Liver (tissue), 9 donors: ENCODE data around the gene ZSCAN22. TPM values are rescaled to one million over a fixed set of nuclear protein-coding genes. Genes with fewer than 3 reads are reported as not detected.

Source experiments
- DNase-seq: peaks from one replicate; pipeline ENCODE4 v3.0.0-alpha.2; 2017; ENCODE audit warnings: low spot score
- H3K27ac ChIP-seq, 2 donors: one replicate each; pipeline ENCODE4 v1.7.0; 2013; ENCODE audit warnings: inconsistent platforms in 2 of 2, low read length in 2 of 2, control low read depth in 1 of 2, low read depth in 1 of 2, mild to moderate bottlenecking in 1 of 2
- H3K27me3 ChIP-seq, 4 donors: one replicate each; pipeline versions ENCODE4 v1.6.1 to v1.7.0; 2013; ENCODE audit warnings: low read length in 3 of 4, inconsistent platforms in 1 of 4, mild to moderate bottlenecking in 1 of 4, moderate library complexity in 1 of 4; ENCODE audit not compliant: control insufficient read depth in 4 of 4, insufficient read depth in 4 of 4
- H3K36me3 ChIP-seq, 4 donors: one replicate each; pipeline versions ENCODE4 v1.6.1 to v1.7.0; 2013; ENCODE audit warnings: low read length in 3 of 4, mild to moderate bottlenecking in 3 of 4, low read depth in 1 of 4, moderate library complexity in 1 of 4; ENCODE audit not compliant: control insufficient read depth in 4 of 4, insufficient read depth in 3 of 4
- H3K4me1 ChIP-seq, 4 donors: one replicate each; pipeline versions ENCODE4 v1.6.1 to v1.7.0; 2013; ENCODE audit warnings: low read length in 3 of 4, mild to moderate bottlenecking in 3 of 4, moderate library complexity in 1 of 4; ENCODE audit not compliant: control insufficient read depth in 4 of 4, insufficient read depth in 4 of 4
- H3K4me3 ChIP-seq, 3 donors: one replicate each; pipeline versions ENCODE4 v1.6.1 to v1.7.0; 2013; ENCODE audit warnings: low read length in 3 of 3, control low read depth in 1 of 3, low read depth in 1 of 3, mild to moderate bottlenecking in 1 of 3
- H3K9ac ChIP-seq, 2 donors: one replicate each; pipeline ENCODE4 v1.7.0; 2013; ENCODE audit warnings: low read length in 2 of 2, mild to moderate bottlenecking in 2 of 2, moderate library complexity in 2 of 2, control low read depth in 1 of 2, low read depth in 1 of 2
- H3K9me3 ChIP-seq, 4 donors: one replicate each; pipeline versions ENCODE4 v1.6.1 to v1.7.0; 2013; ENCODE audit warnings: low read length in 3 of 4; ENCODE audit not compliant: control insufficient read depth in 4 of 4
- EGR1 ChIP-seq, 2 donors: IDR thresholded peaks; 2 replicates each; pipeline ENCODE4 v1.6.1; 2016 to 2018; ENCODE audit warnings: antibody characterized with exemption in 2 of 2, low read depth in 2 of 2
- FOXA2 ChIP-seq: IDR thresholded peaks from 2 replicates; pipeline ENCODE4 v1.6.1; 2016; ENCODE audit warnings: antibody characterized with exemption
- GABPA ChIP-seq, 2 donors: IDR thresholded peaks in 1 of 2; conservative IDR thresholded peaks in 1 of 2; 2 replicates each; pipeline ENCODE4 v1.6.1; 2016; ENCODE audit warnings: antibody characterized with exemption in 2 of 2, mild to moderate bottlenecking in 1 of 2, moderate library complexity in 1 of 2
- HNF4A ChIP-seq, 2 donors: conservative IDR thresholded peaks; 2 replicates each; pipeline ENCODE4 v1.6.1; 2016; ENCODE audit warnings: antibody characterized with exemption in 2 of 2, mild to moderate bottlenecking in 2 of 2
- HNF4G ChIP-seq: IDR thresholded peaks from 2 replicates; pipeline ENCODE4 v1.6.1; 2016; ENCODE audit warnings: antibody characterized with exemption
- RAD21 ChIP-seq, 2 donors: IDR thresholded peaks; 2 replicates each; pipeline ENCODE4 v1.6.1; 2016; ENCODE audit warnings: antibody characterized with exemption in 2 of 2, mild to moderate bottlenecking in 2 of 2
- SP1 ChIP-seq: IDR thresholded peaks from 2 replicates; pipeline ENCODE4 v1.6.1; 2018; ENCODE audit warnings: antibody characterized with exemption, mild to moderate bottlenecking
- TAF1 ChIP-seq: conservative IDR thresholded peaks from 2 replicates; pipeline ENCODE4 v1.6.1; 2016; ENCODE audit warnings: antibody characterized with exemption, mild to moderate bottlenecking
- YY1 ChIP-seq: IDR thresholded peaks from 2 replicates; pipeline ENCODE4 v1.6.1; 2016; ENCODE audit warnings: antibody characterized with exemption, mild to moderate bottlenecking
- WGBS: extraction: QIAGEN DNeasy Blood & Tissue Kit; methylation state at CpG from one replicate; pipeline ENCODE4 v1.1.7; 2013; 5-methylcytosine and 5-hydroxymethylcytosine counted together
- polyA plus RNA-seq, 2 donors: library from polyadenylated mRNA; stranded (reverse) in 1 of 2; unstranded in 1 of 2; fragments of 200-250 nt in 1 of 2; fragments of >200 nt in 1 of 2; fragmentation: Nextera tagmentation in 1 of 2; extraction: Ambion mirVana in 1 of 2; gene quantifications; one replicate each; pipeline versions ENCODE4 v1.2.1 to v1.2.3, GENCODE V29; 2013 to 2015
- total RNA-seq, 2 donors: library from RNA; depleted of rRNA; stranded (reverse); fragments of >200 nt; gene quantifications; one replicate each; pipeline ENCODE4 v1.2.3, GENCODE V29; 2014
- TF ChIP-seq, protein P1 (sequence below): IDR thresholded peaks from 2 replicates; pipeline ENCODE4 v1.6.1; 2016; ENCODE audit warnings: antibody characterized with exemption
- TF ChIP-seq, protein P2 (sequence below): IDR thresholded peaks from 2 replicates; pipeline ENCODE4 v1.6.1; 2016; ENCODE audit warnings: antibody characterized with exemption, mild to moderate bottlenecking
- TF ChIP-seq, protein P3 (sequence below): fragments of 150-350 bp; IDR thresholded peaks from 2 replicates; pipeline ENCODE4 v1.5.1; 2017; ENCODE audit warnings: improper control_type of control experiment, low read depth, low read length; ENCODE audit not compliant: missing input control
- TF ChIP-seq, protein P4 (sequence below): IDR thresholded peaks from 2 replicates; pipeline ENCODE4 v1.6.1; 2016; ENCODE audit warnings: antibody characterized with exemption
- donor health status: healthy.
- donor health status: healthy.
- donor health status: healthy.
- donor health status: healthy.
- donor health status: healthy.

Gene ZSCAN22
- total and polyA plus RNA-seq, 4 donors: 0.88 to 3.5 (median 2.0) TPM

DNA sequence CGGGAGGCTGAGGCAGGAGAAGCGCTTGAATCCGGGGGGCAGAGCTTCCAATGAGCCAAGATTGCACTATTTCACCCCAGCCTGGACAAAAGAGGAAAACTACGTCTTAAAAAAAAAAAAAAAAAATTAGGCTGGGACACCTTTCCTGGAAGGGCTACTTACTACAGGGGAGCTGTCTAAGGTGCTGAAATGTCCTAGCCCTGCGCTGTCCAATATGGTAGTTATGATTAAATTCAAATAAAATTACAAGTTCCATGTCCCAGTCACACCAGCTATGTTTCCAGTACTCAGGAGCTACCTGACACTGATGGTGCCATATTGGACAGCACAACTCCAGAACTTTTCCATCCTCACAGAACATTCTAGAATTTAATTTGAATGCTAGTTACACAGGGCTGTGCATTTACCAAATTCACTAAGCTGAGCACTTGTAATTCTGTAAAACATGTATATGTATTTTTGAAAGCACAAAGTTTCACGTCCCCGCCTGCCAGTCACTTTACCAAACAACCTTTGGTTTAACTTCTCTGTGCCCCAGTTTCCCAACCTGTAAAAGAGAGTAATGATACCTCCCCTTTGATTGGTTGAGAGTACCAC lies 9.2 kb upstream of the ZSCAN22 start:
- 70% methylated on average over 7 of the region's 7 CpGs for WGBS
- DNase-seq: no peak
- TF ChIP-seq, protein P1, sequence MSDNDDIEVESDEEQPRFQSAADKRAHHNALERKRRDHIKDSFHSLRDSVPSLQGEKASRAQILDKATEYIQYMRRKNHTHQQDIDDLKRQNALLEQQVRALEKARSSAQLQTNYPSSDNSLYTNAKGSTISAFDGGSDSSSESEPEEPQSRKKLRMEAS: no peak
- no peak for TF ChIP-seq YY1
- TF ChIP-seq, protein P2, sequence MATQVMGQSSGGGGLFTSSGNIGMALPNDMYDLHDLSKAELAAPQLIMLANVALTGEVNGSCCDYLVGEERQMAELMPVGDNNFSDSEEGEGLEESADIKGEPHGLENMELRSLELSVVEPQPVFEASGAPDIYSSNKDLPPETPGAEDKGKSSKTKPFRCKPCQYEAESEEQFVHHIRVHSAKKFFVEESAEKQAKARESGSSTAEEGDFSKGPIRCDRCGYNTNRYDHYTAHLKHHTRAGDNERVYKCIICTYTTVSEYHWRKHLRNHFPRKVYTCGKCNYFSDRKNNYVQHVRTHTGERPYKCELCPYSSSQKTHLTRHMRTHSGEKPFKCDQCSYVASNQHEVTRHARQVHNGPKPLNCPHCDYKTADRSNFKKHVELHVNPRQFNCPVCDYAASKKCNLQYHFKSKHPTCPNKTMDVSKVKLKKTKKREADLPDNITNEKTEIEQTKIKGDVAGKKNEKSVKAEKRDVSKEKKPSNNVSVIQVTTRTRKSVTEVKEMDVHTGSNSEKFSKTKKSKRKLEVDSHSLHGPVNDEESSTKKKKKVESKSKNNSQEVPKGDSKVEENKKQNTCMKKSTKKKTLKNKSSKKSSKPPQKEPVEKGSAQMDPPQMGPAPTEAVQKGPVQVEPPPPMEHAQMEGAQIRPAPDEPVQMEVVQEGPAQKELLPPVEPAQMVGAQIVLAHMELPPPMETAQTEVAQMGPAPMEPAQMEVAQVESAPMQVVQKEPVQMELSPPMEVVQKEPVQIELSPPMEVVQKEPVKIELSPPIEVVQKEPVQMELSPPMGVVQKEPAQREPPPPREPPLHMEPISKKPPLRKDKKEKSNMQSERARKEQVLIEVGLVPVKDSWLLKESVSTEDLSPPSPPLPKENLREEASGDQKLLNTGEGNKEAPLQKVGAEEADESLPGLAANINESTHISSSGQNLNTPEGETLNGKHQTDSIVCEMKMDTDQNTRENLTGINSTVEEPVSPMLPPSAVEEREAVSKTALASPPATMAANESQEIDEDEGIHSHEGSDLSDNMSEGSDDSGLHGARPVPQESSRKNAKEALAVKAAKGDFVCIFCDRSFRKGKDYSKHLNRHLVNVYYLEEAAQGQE: peak; percentile 99
- TF ChIP-seq SP1: no peak
- TF ChIP-seq GABPA (IDR thresholded peaks at IDR 0.05 in 1 of 2, conservative IDR thresholded peaks at IDR 0.05 in 1 of 2): no peak
- TF ChIP-seq, protein P3, sequence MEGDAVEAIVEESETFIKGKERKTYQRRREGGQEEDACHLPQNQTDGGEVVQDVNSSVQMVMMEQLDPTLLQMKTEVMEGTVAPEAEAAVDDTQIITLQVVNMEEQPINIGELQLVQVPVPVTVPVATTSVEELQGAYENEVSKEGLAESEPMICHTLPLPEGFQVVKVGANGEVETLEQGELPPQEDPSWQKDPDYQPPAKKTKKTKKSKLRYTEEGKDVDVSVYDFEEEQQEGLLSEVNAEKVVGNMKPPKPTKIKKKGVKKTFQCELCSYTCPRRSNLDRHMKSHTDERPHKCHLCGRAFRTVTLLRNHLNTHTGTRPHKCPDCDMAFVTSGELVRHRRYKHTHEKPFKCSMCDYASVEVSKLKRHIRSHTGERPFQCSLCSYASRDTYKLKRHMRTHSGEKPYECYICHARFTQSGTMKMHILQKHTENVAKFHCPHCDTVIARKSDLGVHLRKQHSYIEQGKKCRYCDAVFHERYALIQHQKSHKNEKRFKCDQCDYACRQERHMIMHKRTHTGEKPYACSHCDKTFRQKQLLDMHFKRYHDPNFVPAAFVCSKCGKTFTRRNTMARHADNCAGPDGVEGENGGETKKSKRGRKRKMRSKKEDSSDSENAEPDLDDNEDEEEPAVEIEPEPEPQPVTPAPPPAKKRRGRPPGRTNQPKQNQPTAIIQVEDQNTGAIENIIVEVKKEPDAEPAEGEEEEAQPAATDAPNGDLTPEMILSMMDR: no peak
- TF ChIP-seq, protein P4, sequence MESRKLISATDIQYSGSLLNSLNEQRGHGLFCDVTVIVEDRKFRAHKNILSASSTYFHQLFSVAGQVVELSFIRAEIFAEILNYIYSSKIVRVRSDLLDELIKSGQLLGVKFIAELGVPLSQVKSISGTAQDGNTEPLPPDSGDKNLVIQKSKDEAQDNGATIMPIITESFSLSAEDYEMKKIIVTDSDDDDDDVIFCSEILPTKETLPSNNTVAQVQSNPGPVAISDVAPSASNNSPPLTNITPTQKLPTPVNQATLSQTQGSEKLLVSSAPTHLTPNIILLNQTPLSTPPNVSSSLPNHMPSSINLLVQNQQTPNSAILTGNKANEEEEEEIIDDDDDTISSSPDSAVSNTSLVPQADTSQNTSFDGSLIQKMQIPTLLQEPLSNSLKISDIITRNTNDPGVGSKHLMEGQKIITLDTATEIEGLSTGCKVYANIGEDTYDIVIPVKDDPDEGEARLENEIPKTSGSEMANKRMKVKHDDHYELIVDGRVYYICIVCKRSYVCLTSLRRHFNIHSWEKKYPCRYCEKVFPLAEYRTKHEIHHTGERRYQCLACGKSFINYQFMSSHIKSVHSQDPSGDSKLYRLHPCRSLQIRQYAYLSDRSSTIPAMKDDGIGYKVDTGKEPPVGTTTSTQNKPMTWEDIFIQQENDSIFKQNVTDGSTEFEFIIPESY: no peak
- no peak for TF ChIP-seq RAD21 (IDR thresholded peaks at IDR 0.05)
- Histone ChIP-seq H3K4me3 (no peak overlapping the region), H3K9me3 (no peaks in the 10 kb centered on the region), H3K9ac (no peak overlapping the region), H3K4me1 (no peaks in the 10 kb centered on the region), H3K27me3 (no peaks in the 10 kb centered on the region), H3K36me3 (peaks cover 10 to 32% (median 22%) of the 10 kb centered on the region in 4 donors), H3K27ac (no peak overlapping the region)

DNA sequence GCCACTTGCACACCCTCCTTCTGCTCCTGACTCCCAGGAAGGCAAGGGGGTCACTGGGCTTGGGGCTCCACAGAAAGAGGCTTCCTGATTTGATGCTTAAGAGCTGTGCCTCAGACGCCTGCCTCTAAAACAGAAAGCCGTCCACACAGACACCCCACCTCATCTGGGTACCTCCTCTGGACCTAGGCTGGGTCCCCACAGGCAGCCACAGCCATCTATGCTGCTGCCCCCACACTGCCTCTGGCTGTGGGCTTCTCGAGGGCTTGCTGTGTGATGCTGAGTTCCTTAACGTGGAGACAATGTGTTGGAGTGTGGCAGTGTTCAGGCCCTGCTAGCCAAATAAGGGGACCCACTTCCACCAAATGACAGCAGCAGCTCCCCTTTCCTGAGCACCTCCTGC lies 8.5 kb upstream of the ZSCAN22 start:
- TF ChIP-seq, protein P1: no peak
- TF ChIP-seq FOXA2 (no peak), HNF4A (conservative IDR thresholded peaks at IDR 0.05) (no peak), RAD21 (IDR thresholded peaks at IDR 0.05) (no peak), HNF4G (no peak), EGR1 (IDR thresholded peaks at IDR 0.05; ENCODE audit: low read depth in 2 of 2) (no peak), SP1 (no peak), TAF1 (no peak)
- TF ChIP-seq, protein P4: no peak
- H3K9me3 ChIP-seq: no peaks in the 10 kb centered on the region
- H3K4me3 ChIP-seq: no peak overlapping the region
- peaks cover 6 to 25% (median 17%) of the 10 kb centered on the region in 4 donors for H3K36me3 ChIP-seq
- WGBS: 84% methylated on average over 4 of the region's 4 CpGs
- H3K27ac ChIP-seq: no peak overlapping the region
- no peaks in the 10 kb centered on the region for H3K27me3 ChIP-seq
- H3K9ac ChIP-seq: no peak overlapping the region
- no peaks in the 10 kb centered on the region for H3K4me1 ChIP-seq
- DNase-seq: no peak
